Epithelial cell of esophagus (primary cell): ENCODE measurements around the gene CLDN25.
A peak's percentile ranks its signal among the peaks of the same experiment; 100 is the strongest.
"Not testable (repeated sequence)": the region's sequence is repeated elsewhere in the genome, so short reads cannot be mapped to it uniquely, and the experiment has no call there.

ENCODE experiments used
- DNase-seq: peaks from one replicate; pipeline ENCODE4 v3.0.0; 2010; ENCODE audit warnings: low read depth
- H3K4me3 ChIP-seq: 2 replicates; pipeline ENCODE4 v1.5.1; 2011; ENCODE audit warnings: mild to moderate bottlenecking, low read length, control low read depth
- CTCF ChIP-seq: IDR thresholded peaks from 2 replicates; pipeline ENCODE4 v1.5.1; 2011; ENCODE audit warnings: low read depth, mild to moderate bottlenecking, low read length, control low read depth, inconsistent platforms; ENCODE audit not compliant: insufficient read depth; ENCODE audit errors: missing control alignments

Gene CLDN25

DNA sequence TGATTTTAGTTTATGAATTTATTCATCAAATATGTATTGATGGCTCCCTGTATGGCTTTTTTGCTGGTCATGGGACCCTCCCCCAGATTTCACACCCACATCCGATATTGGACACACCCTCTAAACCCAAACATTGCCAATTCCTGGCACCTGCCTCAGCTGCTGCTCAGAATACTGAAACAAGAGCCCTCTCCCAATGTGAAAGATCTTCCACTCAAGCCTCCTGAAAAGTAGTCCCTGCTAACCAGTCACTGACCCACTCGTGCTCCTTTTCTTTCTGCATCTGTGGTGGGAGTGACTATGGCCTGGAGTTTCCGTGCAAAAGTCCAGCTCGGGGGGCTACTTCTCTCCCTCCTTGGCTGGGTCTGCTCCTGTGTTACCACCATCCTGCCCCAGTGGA is at the start of gene CLDN25:
CLDN25 (plus strand) TSS at position 301 of the 400 bp plus-strand sequence; CDS start at position 301, 0 bp downstream.
- TF ChIP-seq CTCF, result no peak
- no peak within 1 kb of the TSS for H3K4me3 ChIP-seq

DNA sequence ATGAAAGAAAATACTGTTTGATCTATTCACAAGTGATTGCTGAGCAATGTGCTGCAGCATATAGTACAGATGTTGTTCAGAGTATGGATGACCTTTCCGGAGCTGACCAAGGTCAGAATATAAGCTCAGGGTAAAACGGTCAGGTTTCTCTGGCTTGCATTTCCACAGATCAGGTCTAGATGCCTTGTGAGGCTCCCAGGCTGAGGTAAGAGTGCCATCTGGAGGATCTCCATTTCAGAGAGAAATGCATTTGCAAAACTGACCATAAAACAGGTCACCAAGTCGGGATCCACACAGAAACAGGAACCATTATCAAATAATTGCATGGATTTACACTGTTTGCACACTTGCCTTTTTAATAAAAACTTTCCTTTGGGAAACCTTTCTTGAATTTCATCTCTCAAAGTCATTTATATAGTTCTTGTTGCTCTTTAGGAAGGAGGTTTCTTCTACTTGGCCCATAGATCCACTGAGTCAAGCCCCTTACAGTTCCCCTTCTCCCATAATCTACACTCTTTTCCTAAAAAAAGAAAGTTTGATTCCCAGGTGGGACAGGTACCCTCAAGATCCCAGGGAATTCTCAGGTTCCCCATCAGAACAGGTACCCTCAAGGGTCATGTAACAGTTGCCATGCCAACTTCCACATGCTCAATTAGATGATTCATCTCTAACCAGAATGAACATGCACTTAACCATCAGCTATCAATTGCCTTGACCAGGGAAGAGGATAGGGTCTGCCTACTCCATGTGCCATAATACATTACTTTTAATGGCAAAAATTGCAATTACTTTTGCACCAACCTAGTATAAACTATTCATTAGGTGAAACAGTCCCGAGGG is 48.5 kb upstream of the CLDN25 start:
- DNase-seq, result peak; percentile 70
- no peak overlapping the region for H3K4me3 ChIP-seq
- peak; percentile 81 for TF ChIP-seq CTCF

More for the DNA sequence above, at the start of gene CLDN25:
- no peak for DNase-seq

DNA sequence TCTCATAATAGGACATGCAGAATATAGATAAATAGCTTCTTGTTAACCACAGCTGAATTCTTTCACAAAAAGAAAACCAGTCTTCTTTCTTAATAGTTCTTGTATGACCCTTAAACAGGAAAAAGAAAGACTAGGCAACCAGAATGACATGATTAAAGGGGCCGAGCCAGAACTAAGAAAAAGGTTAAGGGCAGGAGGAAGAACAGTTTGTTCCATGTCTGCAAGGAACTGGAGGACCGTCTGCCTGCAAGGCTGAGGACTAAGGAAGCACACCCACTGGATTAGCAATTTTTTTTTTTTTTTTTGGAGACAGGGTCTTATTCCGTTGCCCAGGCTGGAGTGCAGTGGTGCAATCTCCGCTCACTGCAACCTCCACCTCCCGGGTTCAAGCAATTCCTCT is 47.5 kb upstream of the CLDN25 start:
- no peak for DNase-seq
- no peak for TF ChIP-seq CTCF

DNA sequence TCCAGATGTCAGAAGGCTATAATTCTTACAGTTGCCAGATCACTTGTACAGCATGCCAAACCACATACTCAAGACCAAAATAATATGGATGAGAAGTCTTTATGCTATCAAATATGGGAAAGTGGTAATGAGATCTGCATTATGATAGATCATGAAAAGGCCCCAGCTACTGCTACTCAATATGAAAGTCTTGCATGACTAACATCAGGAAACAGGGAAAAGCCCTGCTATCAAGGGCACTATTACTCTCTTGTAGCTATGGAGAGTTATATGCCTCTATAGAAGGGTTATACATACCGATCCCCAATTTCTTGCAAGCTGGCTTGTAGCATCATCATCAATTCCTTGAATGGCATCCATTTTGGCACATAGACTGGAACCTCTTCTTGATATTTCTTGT is 43.3 kb upstream of the CLDN25 start:
- no peak for TF ChIP-seq CTCF
- DNase-seq, result no peak
- no peak overlapping the region for H3K4me3 ChIP-seq

More for the DNA sequence above, 47.5 kb upstream of the CLDN25 start:
- H3K4me3 ChIP-seq, result no peak overlapping the region

DNA sequence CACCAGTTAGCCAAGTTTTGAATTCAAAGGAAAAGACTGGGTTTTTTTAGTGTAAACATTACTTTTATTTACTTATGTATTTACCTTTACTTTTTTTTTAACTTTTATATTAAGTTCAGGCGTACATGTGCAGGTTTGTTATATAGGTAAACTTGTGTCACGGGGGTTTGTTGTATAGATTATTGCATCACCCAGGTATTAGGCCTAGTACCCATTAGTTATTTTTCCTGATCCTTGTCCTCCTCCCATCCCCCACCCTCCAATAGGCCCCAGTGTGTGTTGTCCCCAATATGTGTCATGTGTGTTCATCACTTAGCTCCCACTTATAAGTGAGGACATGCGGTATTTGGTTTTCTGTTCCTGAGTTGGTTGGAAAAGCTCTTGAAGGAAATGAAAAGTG is 26.7 kb upstream of the CLDN25 start:
- no peak for DNase-seq
- H3K4me3 ChIP-seq, result no peak overlapping the region
- TF ChIP-seq CTCF, result no peak

- H3K4me3 ChIP-seq, result no peak overlapping the region
- DNase-seq, result no peak
- TF ChIP-seq CTCF, result no peak
Measured at GRCh38 chr11:113760241-113760640, 19.4 kb upstream of the CLDN25 start.

DNA sequence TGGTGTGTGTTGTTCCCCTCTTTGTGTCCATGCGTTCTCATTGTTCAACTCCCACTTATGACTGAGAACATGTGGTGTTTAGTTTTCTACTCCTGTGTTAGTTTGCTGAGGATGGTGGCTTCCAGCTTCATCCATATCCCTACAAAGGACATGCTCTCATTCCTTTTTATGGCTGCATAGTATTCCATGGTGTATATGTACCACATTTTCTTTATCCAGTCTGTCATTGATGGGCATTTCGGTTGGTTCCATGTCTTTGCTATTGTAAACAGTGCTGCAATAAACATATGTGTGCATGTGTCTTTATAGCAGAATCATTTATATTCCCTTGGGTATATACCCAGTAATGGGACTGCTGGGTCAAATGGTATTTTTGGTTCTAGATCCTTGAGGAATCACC is 16.6 kb upstream of the CLDN25 start:
- DNase-seq, H3K4me3 ChIP-seq: not testable (repeated sequence)
